HG03521 (cell line): ENCODE measurements around the gene R3HDM2.

Experiments
- ATAC-seq: cut with Tn5 transposase; IDR thresholded peaks from one replicate; pipeline ENCODE4 v1.9.1; 2021; ENCODE audit warnings: mild to moderate bottlenecking, moderate library complexity; ENCODE audit not compliant: unreplicated experiment

The R3HDM2 gene

GRCh38 chr12:57243521-57244311 is 187.1 kb downstream of the R3HDM2 start:
- ATAC-seq, result no peak

- ATAC-seq, result no peak
These were observed 188.0 kb downstream of the R3HDM2 start for GRCh38 chr12:57242691-57243454.

- ATAC-seq, result no peak
These were observed 188.5 kb downstream of the R3HDM2 start for GRCh38 chr12:57242329-57242690.

- ATAC-seq, result no peak
These were observed 189.2 kb downstream of the R3HDM2 start for GRCh38 chr12:57241402-57242310.

- ATAC-seq, result no peak
These were observed 189.9 kb downstream of the R3HDM2 start for GRCh38 chr12:57240926-57241401.

GRCh38 chr12:57240066-57240921 is 190.5 kb downstream of the R3HDM2 start:
- no peak for ATAC-seq

GRCh38 chr12:57239587-57240065 is 191.2 kb downstream of the R3HDM2 start:
- no peak for ATAC-seq

- peak; percentile 67 for ATAC-seq
These were observed 191.8 kb downstream of the R3HDM2 start for GRCh38 chr12:57238854-57239554.

GRCh38 chr12:57237932-57238853 is 192.7 kb downstream of the R3HDM2 start:
- ATAC-seq, result no peak

GRCh38 chr12:57237596-57237931 is 193.3 kb downstream of the R3HDM2 start:
- no peak for ATAC-seq

- no peak for ATAC-seq
These were observed 193.8 kb downstream of the R3HDM2 start for GRCh38 chr12:57236925-57237595.

GRCh38 chr12:57236201-57236924 is 194.5 kb downstream of the R3HDM2 start:
- ATAC-seq, result no peak

GRCh38 chr12:57235728-57236131 is 195.1 kb downstream of the R3HDM2 start:
- no peak for ATAC-seq

GRCh38 chr12:57235017-57235727 is 195.7 kb downstream of the R3HDM2 start:
- ATAC-seq, result no peak

- no peak for ATAC-seq
These were observed 196.2 kb downstream of the R3HDM2 start for GRCh38 chr12:57234571-57235016.

- no peak for ATAC-seq
These were observed 196.6 kb downstream of the R3HDM2 start for GRCh38 chr12:57234233-57234570.
